Astrocyte of the cerebellum (primary cell): ENCODE measurements around the gene RRAGC.
A peak's percentile ranks its signal among the peaks of the same experiment; 100 is the strongest.
"Not testable (repeated sequence)": the region's sequence is repeated elsewhere in the genome, so short reads cannot be mapped to it uniquely, and the experiment has no call there.

ENCODE experiments used
- DNase-seq: peaks from one replicate; pipeline ENCODE4 v3.0.0-alpha.2; 2011; ENCODE audit warnings: low read depth
- H3K4me3 ChIP-seq: 2 replicates; pipeline ENCODE4 v1.5.1; 2011; ENCODE audit warnings: mild to moderate bottlenecking, low read depth, low read length, moderate library complexity
- in situ Hi-C: cut with HindIII; loops from 2 replicates; pipeline ENCODE4 v1.10.0; 2017; ENCODE audit warnings: low sequenced_read_pairs
- TF ChIP-seq, protein P1 (sequence below): IDR thresholded peaks from 2 replicates; pipeline ENCODE4 v1.5.1; 2012; ENCODE audit warnings: low read length, low read depth, moderate library complexity, mild to moderate bottlenecking; ENCODE audit errors: missing control alignments

The RRAGC gene

GRCh38 chr1:38860454-38860795, 853 bp upstream of the RRAGC start:
- TF ChIP-seq, protein P1, sequence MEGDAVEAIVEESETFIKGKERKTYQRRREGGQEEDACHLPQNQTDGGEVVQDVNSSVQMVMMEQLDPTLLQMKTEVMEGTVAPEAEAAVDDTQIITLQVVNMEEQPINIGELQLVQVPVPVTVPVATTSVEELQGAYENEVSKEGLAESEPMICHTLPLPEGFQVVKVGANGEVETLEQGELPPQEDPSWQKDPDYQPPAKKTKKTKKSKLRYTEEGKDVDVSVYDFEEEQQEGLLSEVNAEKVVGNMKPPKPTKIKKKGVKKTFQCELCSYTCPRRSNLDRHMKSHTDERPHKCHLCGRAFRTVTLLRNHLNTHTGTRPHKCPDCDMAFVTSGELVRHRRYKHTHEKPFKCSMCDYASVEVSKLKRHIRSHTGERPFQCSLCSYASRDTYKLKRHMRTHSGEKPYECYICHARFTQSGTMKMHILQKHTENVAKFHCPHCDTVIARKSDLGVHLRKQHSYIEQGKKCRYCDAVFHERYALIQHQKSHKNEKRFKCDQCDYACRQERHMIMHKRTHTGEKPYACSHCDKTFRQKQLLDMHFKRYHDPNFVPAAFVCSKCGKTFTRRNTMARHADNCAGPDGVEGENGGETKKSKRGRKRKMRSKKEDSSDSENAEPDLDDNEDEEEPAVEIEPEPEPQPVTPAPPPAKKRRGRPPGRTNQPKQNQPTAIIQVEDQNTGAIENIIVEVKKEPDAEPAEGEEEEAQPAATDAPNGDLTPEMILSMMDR, result no peak
- DNase-seq, result no peak
- in situ Hi-C loops, result loop anchor here (25.0 kb wide), 1 partner anchor 227 kb away; no protein-coding TSS in a partner anchor
- H3K4me3 ChIP-seq, result peak overlapping the region; percentile 91

GRCh38 chr1:38858833-38859560, 575 bp downstream of the RRAGC start:
- in situ Hi-C loops, result loop anchor here (25.0 kb wide), 1 partner anchor 228 kb away; no protein-coding TSS in a partner anchor
- peak overlapping the region; percentile 91 for H3K4me3 ChIP-seq
- TF ChIP-seq, protein P1, result no peak
- no peak for DNase-seq

GRCh38 chr1:38852780-38853179, 6.8 kb downstream of the RRAGC start:
- in situ Hi-C loops, result loop anchor here (25.0 kb wide), 1 partner anchor 235 kb away; no protein-coding TSS in a partner anchor
- TF ChIP-seq, protein P1, result no peak
- DNase-seq, result no peak
- no peak overlapping the region for H3K4me3 ChIP-seq

DNA sequence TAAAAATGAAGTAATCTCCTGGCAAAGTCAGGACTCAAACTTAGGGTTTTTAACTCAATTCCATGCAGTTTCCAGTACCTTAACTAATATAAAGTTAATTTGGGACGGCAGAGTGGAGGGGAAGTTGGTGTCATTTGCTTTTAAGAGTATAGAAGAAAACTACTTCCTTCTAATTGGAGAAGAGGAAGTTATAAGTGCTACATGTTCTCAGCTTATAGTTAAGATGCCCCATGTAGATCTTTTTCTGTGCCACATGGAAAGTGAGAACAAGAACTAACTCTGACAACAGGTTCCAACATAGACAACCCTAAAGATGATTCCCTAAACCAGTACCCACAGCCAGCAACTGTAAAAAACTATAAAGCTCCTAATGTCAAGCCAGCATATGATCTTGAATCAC, 11.5 kb downstream of the RRAGC start:
- DNase-seq, result no peak
- in situ Hi-C loops, result no loop called here
- H3K4me3 ChIP-seq, result no peak overlapping the region

GRCh38 chr1:38846210-38846609, 13.4 kb downstream of the RRAGC start:
- in situ Hi-C loops, result no loop called here
- DNase-seq, result no peak
- TF ChIP-seq, protein P1, result no peak
- no peak overlapping the region for H3K4me3 ChIP-seq

More for the DNA sequence above, 11.5 kb downstream of the RRAGC start:
- TF ChIP-seq, protein P1, result no peak

DNA sequence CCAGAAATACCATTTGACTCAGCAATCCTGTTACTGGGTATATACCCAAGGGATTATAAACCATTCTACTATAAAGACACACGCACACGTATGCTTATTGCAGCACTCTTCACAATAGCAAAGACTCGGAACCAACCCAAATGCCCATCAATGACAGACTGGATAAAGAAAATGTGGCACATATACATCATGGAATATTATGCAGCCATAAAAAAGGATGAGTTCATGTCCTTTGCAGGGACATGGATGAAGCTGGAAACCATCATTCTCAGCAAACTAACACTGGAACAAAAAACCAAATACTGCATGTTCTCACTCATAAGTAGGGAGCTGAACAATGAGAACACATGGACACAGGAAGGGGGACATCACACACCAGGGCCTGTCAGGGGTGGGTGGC, 14.5 kb downstream of the RRAGC start:
- H3K4me3 ChIP-seq, DNase-seq, in situ Hi-C loops: not testable (repeated sequence)

DNA sequence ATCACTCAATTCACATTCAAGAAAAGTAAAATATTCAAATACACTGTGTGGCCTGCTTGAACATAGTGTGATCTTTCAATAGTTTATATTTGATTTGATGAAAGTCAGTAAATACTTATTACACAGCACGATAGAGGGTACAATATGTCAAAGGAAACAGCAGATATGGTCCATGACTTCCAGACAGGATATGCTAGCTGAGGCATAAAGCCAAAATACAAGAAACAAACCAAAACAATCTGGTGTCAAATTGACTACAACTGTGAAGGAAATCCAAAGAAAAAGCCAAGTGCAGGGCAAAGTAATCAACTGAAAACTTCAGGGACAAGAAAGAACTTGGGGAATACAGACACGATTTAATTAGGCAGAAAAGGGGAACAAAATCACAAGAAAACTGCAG, 19.3 kb downstream of the RRAGC start:
- in situ Hi-C loops, result no loop called here
- DNase-seq, result no peak
- no peak overlapping the region for H3K4me3 ChIP-seq
- TF ChIP-seq, protein P1, result no peak
